Measurements from ENCODE around the gene TMEM115.
A peak's percentile ranks its signal among the peaks of the same experiment; 100 is the strongest.

The TMEM115 gene

DNA sequence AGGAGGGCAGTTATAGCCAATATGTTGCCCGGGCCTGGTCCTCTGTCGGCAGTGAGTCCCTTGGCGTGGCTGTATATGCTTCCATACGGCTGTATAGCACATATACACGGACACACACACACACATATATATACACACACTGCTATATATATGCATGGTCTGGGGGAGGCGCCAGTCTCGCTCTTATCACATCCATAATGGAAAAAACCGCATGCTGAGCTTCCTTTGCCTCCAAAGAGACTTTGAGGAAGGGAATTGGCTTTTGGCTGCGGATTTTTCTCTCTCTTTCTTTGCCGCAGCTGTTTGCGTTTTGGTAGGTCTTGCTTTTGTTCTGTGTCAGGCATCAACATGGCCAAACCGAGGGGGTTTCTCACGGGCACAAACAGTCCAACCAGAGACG lies 11.3 kb upstream of the TMEM115 start:
- no peak overlapping the region for H3K27ac Mint-ChIP-seq
- H3K4me1 Mint-ChIP-seq (ENCODE audit: low read depth): peaks cover 8% of the 10 kb centered on the region
- H3K4me3 Mint-ChIP-seq: no peak overlapping the region
- H3K9me3 Mint-ChIP-seq: no peaks in the 10 kb centered on the region
- no peaks in the 10 kb centered on the region for H3K36me3 Mint-ChIP-seq (ENCODE audit: low read depth)
- intact Hi-C loops (cut with micrococcal nuclease): no loop called here
- H3K27me3 Mint-ChIP-seq: peaks cover 35% of the 10 kb centered on the region

DNA sequence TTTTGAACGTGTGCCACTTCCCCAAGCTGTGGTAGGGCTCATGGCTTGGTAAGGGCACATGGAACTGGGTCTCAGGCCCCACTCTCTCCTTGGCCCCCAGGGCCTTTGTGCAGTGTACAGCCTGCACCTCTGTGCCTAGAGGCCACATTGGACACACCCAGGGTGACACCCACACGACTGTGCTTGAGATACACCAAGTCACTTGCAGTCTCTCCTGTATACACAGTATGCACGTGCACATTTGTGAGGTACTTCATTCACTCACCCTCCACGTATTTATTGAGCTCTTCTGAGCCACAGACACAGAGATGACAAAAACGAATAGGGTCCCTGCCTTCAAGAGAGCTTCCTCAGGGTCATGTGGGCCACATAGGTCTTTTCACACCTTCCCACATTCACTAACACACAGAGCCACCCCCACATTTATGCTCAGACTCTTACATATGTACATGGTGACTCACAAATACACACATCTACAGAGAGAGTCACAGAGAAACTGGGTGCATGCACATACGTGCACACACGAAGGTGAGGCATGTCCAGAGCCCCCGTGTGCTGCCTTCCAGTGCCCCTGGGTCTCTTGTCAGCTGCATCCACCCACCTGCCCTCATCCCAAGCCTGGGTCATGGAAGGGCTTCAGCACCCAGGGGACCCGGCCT lies 9.8 kb upstream of the TMEM115 start:
- Mint-ChIP-seq H3K27me3 (peaks cover 42% of the 10 kb centered on the region), H3K36me3 (ENCODE audit: low read depth) (no peaks in the 10 kb centered on the region), H3K4me1 (ENCODE audit: low read depth) (peaks cover 19% of the 10 kb centered on the region), H3K9me3 (no peaks in the 10 kb centered on the region), H3K27ac (no peak overlapping the region), H3K4me3 (no peak overlapping the region)
- intact Hi-C loops (cut with micrococcal nuclease): no loop called here

DNA sequence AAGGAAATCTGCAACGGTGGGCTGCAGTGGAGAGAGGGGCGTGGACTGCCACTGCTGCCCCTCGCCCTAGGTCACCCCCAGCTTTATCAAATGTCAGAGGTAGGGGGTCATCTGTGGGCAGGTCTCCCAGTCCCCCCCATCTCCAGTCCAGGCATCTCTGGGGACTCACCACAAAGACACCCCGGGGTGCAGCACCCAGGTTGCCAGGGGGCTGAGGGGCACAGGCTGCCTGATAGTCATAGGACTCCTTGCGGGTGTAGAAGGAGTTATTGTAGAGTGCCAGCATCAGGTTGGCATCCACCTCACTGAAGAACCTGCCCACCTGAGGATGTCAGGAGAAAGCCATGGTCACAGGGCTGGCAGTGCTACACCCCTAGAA lies 6.5 kb upstream of the TMEM115 start:
- Mint-ChIP-seq H3K27ac (peak overlapping the region; percentile 25), H3K4me3 (peak overlapping the region; percentile 64), H3K4me1 (ENCODE audit: low read depth) (peaks cover 16% of the 10 kb centered on the region), H3K36me3 (ENCODE audit: low read depth) (no peaks in the 10 kb centered on the region), H3K27me3 (peaks cover 40% of the 10 kb centered on the region), H3K9me3 (no peaks in the 10 kb centered on the region)
- intact Hi-C loops (cut with micrococcal nuclease): no loop called here

DNA sequence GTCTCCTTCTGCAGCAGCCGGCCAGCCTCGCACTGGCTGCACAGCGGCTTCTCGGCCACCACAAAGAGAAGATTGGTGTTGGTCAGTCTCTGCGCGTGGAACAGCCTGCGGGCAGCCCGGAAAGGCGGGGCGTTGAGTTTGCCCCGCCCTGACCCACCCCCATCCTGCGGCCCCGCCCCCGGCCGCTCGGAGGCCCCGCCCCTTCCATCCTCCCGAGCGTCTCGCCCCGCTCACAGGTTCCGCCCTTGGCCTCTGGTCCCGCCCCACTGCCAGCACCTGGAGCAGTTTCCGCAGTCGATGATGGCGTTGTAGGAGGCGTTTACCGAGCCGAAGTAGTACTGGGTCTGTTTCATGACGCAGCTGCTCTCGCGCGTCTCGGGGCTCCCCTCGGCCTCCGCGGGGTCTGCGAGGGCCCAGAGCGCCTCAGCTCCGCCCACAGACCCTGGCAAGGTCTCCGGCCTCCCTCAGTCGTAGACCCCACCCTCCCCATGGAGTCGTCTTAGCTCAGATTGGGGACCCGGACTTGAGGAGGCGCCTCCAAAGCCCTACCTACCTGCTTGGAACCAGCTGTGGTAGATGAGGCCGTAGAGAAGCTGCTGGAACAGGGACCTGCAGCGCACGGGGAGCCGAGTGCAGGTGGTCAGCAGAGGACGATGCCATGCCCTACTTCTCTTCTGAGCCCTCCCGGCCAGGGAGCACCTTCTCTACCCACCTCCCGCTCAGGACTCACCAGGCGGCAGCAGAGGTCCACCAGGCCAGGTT lies 5.9 kb upstream of the TMEM115 start:
- Mint-ChIP-seq H3K36me3 (ENCODE audit: low read depth) (no peaks in the 10 kb centered on the region), H3K4me3 (peak overlapping the region; percentile 77), H3K9me3 (no peaks in the 10 kb centered on the region), H3K27ac (peak overlapping the region; percentile 47), H3K27me3 (peaks cover 38% of the 10 kb centered on the region), H3K4me1 (ENCODE audit: low read depth) (peaks cover 16% of the 10 kb centered on the region)
- intact Hi-C loops (cut with micrococcal nuclease): no loop called here

- peaks cover 19% of the 10 kb centered on the region for H3K4me1 Mint-ChIP-seq (ENCODE audit: low read depth)
- intact Hi-C loops (cut with micrococcal nuclease): no loop called here
- peaks cover 34% of the 10 kb centered on the region for H3K27me3 Mint-ChIP-seq
- H3K27ac Mint-ChIP-seq: peak overlapping the region; percentile 47
- no peaks in the 10 kb centered on the region for H3K9me3 Mint-ChIP-seq
- H3K36me3 Mint-ChIP-seq (ENCODE audit: low read depth): no peaks in the 10 kb centered on the region
- peak overlapping the region; percentile 77 for H3K4me3 Mint-ChIP-seq
Measured at GRCh38 chr3:50364573-50365079, 5.3 kb upstream of the TMEM115 start.

DNA sequence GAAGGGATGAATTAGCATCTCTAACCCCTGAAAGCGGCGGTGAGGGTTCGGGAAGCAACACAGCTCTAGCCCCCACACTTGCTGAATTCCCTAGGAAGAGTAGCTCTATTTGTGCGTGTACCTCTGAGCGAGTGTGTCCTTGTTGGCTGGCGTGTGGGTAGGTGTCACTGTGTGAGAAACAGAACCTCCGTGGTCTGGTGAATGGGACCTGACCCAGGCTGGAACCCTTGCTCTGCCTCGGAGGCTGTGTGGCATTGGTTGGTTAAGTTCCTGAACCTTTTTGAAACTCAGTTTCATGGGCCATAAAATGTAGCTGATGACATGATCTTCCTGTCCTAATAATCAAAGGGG lies 414 bp upstream of the TMEM115 start:
- Mint-ChIP-seq H3K4me3 (peak overlapping the region; percentile 98), H3K9me3 (no peaks in the 10 kb centered on the region), H3K27me3 (peaks cover 15% of the 10 kb centered on the region), H3K36me3 (ENCODE audit: low read depth) (peaks cover 48% of the 10 kb centered on the region), H3K27ac (peak overlapping the region; percentile 96), H3K4me1 (ENCODE audit: low read depth) (peaks cover 53% of the 10 kb centered on the region)
- intact Hi-C loops (cut with micrococcal nuclease): loop anchor here (1.0 kb wide), 1 partner anchor 8 kb away; no protein-coding TSS in a partner anchor

- peak overlapping the region; percentile 98 for H3K4me3 Mint-ChIP-seq
- H3K36me3 Mint-ChIP-seq (ENCODE audit: low read depth): peaks cover 61% of the 10 kb centered on the region
- H3K27ac Mint-ChIP-seq: peak overlapping the region; percentile 96
- H3K4me1 Mint-ChIP-seq (ENCODE audit: low read depth): peaks cover 57% of the 10 kb centered on the region
- intact Hi-C loops (cut with micrococcal nuclease): no loop called here
- no peaks in the 10 kb centered on the region for H3K9me3 Mint-ChIP-seq
- peaks cover 3% of the 10 kb centered on the region for H3K27me3 Mint-ChIP-seq
Measured at GRCh38 chr3:50358355-50358910, 888 bp downstream of the TMEM115 start.

GRCh38 chr3:50357481-50357880 lies 1.8 kb downstream of the TMEM115 start:
- Mint-ChIP-seq H3K27ac (no peak overlapping the region), H3K4me3 (peak overlapping the region; percentile 98)

GRCh38 chr3:50356553-50356952 lies 2.8 kb downstream of the TMEM115 start:
- intact Hi-C loops (cut with micrococcal nuclease): no loop called here
- Mint-ChIP-seq H3K4me3 (peak overlapping the region; percentile 40), H3K9me3 (no peaks in the 10 kb centered on the region), H3K36me3 (ENCODE audit: low read depth) (peaks cover 80% of the 10 kb centered on the region), H3K27me3 (no peaks in the 10 kb centered on the region), H3K4me1 (ENCODE audit: low read depth) (peaks cover 70% of the 10 kb centered on the region), H3K27ac (no peak overlapping the region)

More at GRCh38 chr3:50357481-50357880, 1.8 kb downstream of the TMEM115 start:
- Mint-ChIP-seq H3K9me3 (no peaks in the 10 kb centered on the region), H3K27me3 (no peaks in the 10 kb centered on the region), H3K4me1 (ENCODE audit: low read depth) (peaks cover 64% of the 10 kb centered on the region), H3K36me3 (ENCODE audit: low read depth) (peaks cover 71% of the 10 kb centered on the region)
- intact Hi-C loops (cut with micrococcal nuclease): no loop called here

DNA sequence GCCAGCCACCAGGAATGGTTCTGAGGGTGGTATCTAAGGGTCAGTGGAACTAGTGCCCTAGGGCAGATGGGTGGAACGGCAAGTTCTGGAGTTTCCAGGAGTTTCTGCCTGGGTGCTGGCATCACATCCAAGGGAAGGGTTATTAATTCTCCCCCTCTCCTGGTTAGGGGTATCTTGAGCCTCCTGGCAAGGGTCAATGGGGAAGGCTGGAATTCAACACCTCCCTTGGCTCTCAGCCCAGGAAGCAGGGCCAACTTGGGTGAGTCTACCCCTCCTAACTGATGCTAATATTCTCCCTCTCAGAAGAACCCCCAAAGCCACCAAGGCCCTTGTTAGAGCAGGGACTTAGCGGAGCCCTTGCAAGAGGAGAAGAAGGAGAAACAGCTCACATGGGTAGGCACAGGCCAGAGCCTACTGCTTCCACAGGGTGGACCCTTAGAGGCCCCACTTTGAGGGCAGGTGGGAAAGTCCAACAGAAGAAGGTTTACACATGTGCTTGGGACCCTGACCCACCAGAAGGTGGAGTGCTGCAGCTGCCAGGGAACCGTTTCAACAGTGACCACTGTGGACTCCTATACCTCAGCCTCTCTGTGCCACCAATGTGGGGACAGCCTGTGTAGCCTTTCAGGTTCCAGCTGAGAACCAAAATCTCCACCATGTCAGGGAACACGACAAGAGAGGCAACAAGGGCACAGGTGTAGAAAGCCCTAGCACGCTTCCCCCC lies 3.3 kb downstream of the TMEM115 start:
- Mint-ChIP-seq H3K27me3 (no peaks in the 10 kb centered on the region), H3K4me3 (peak overlapping the region; percentile 40), H3K27ac (no peak overlapping the region), H3K36me3 (ENCODE audit: low read depth) (peaks cover 86% of the 10 kb centered on the region), H3K4me1 (ENCODE audit: low read depth) (peaks cover 75% of the 10 kb centered on the region), H3K9me3 (no peaks in the 10 kb centered on the region)
- intact Hi-C loops (cut with micrococcal nuclease): no loop called here

- no peaks in the 10 kb centered on the region for H3K27me3 Mint-ChIP-seq
- H3K9me3 Mint-ChIP-seq: no peaks in the 10 kb centered on the region
- H3K4me3 Mint-ChIP-seq: no peak overlapping the region
- peaks cover 83% of the 10 kb centered on the region for H3K4me1 Mint-ChIP-seq (ENCODE audit: low read depth)
- intact Hi-C loops (cut with micrococcal nuclease): no loop called here
- peaks cover 91% of the 10 kb centered on the region for H3K36me3 Mint-ChIP-seq (ENCODE audit: low read depth)
- H3K27ac Mint-ChIP-seq: no peak overlapping the region
Measured at GRCh38 chr3:50354850-50355249, 4.5 kb downstream of the TMEM115 start.

DNA sequence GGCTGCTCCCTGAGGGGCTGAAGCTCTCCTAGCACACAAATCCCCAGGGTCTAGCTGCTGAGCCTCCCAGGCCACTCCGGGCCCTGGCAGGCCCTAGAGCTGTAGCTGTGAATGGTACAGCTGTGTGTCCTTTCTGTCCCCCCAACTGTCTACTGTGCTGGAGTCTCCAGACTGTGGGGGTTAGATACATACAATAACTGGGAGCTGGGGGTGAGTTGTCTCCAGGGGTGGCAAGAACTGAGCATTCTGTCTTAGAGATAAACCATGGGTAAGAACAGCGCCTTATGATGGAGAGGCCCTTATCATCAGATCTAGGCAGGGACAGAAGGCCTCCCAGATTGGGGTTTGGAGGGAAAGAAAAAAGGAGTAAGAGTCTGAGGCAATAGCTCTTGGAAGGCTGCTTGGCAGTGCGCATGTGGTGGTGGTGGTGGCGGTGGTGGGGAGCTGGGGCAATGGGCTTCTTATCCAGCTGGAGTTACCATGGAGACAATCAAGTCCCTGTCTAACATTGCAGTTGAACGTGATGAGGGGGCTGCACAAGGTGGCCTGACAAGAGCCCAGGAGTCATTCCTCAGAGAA lies 5.0 kb downstream of the TMEM115 start:
- peak overlapping the region; percentile 30 for H3K27ac Mint-ChIP-seq
- H3K9me3 Mint-ChIP-seq: no peaks in the 10 kb centered on the region
- H3K4me1 Mint-ChIP-seq (ENCODE audit: low read depth): peaks cover 84% of the 10 kb centered on the region
- intact Hi-C loops (cut with micrococcal nuclease): no loop called here
- H3K4me3 Mint-ChIP-seq: no peak overlapping the region
- H3K27me3 Mint-ChIP-seq: no peaks in the 10 kb centered on the region
- H3K36me3 Mint-ChIP-seq (ENCODE audit: low read depth): peaks cover 90% of the 10 kb centered on the region

DNA sequence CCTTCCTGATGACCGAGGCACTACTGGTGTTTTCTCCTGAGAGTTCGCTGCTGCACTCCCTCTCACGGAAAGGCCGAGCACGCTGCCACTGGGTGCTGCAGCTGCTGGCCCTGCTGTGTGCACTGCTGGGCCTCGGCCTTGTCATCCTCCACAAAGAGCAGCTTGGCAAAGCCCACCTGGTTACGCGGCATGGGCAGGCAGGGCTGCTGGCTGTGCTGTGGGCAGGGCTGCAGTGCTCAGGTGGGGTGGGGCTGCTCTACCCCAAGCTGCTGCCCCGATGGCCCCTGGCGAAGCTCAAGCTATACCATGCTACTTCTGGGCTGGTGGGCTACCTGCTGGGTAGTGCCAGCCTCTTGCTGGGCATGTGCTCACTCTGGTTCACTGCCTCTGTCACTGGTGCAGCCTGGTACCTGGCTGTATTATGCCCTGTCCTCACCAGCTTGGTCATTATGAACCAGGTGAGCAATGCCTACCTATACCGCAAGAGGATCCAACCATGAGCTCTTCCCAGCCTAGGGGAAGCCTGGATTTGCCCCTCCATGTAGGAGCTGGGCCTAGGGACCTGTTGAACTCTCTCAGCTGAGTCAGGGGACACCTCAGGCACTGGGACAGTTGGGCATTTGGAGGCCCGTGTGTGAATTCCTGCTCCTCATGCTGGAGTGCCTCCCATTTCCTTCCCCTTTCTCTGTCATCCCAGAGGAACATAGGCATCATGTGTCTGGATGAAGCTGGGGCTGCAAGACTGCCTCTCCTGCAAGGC lies 5.9 kb downstream of the TMEM115 start:
- no peaks in the 10 kb centered on the region for H3K9me3 Mint-ChIP-seq
- H3K4me1 Mint-ChIP-seq (ENCODE audit: low read depth): peaks cover 88% of the 10 kb centered on the region
- peak overlapping the region; percentile 52 for H3K27ac Mint-ChIP-seq
- intact Hi-C loops (cut with micrococcal nuclease): no loop called here
- H3K36me3 Mint-ChIP-seq (ENCODE audit: low read depth): peaks cover 90% of the 10 kb centered on the region
- no peak overlapping the region for H3K4me3 Mint-ChIP-seq
- no peaks in the 10 kb centered on the region for H3K27me3 Mint-ChIP-seq

Measured in dendritic cell treated with granulocyte-macrophage colony-stimulating factor and Interleukin-4, amounts not matched to agents 40 ng/mL and 50 ng/mL, for 4 days (primary cell).